Type B pancreatic cell (in vitro differentiated cells): ENCODE results near the gene JAKMIP2. TPM values are rescaled to one million over a fixed set of nuclear protein-coding genes. Genes with fewer than 3 reads are reported as not detected.

Experiments used
- DNase-seq: peaks from one replicate; pipeline ENCODE4 v3.0.0; 2021; ENCODE audit warnings: mixed read lengths; ENCODE audit not compliant: unreplicated experiment; ENCODE audit errors: extremely low spot score
- H3K27ac Mint-ChIP-seq: 2 replicates; pipeline ENCODE4 v1.8.0; 2021; ENCODE audit warnings: mild to moderate bottlenecking, mixed read lengths
- H3K27me3 Mint-ChIP-seq: 2 replicates; pipeline ENCODE4 v1.8.0; 2021; ENCODE audit warnings: mixed read lengths
- H3K36me3 Mint-ChIP-seq: 2 replicates; pipeline ENCODE4 v1.8.0; 2021; ENCODE audit warnings: mixed read lengths
- H3K4me1 Mint-ChIP-seq: one replicate; pipeline ENCODE4 v1.8.0; 2021; ENCODE audit warnings: mixed read lengths; ENCODE audit not compliant: unreplicated experiment
- H3K4me3 Mint-ChIP-seq: 2 replicates; pipeline ENCODE4 v1.8.0; 2021; ENCODE audit warnings: mild to moderate bottlenecking, mixed read lengths
- H3K9me3 Mint-ChIP-seq: 2 replicates; pipeline ENCODE4 v1.8.0; 2021; ENCODE audit warnings: mixed read lengths
- total RNA-seq: library from RNA; stranded (reverse); gene quantifications from 2 replicates; pipeline ENCODE4 v1.2.1, GENCODE V29; 2021; ENCODE audit warnings: low replicate concordance
- TF ChIP-seq, protein P1 (sequence below): fragments of 200-600 bp; sonication (generic); conservative IDR thresholded peaks from 2 replicates; pipeline ENCODE4 v1.5.0; 2021; ENCODE audit warnings: antibody characterized with exemption, mild to moderate bottlenecking

The JAKMIP2 gene
- total RNA-seq, 1 donor from 2014 or later, result 13.8 TPM

DNA sequence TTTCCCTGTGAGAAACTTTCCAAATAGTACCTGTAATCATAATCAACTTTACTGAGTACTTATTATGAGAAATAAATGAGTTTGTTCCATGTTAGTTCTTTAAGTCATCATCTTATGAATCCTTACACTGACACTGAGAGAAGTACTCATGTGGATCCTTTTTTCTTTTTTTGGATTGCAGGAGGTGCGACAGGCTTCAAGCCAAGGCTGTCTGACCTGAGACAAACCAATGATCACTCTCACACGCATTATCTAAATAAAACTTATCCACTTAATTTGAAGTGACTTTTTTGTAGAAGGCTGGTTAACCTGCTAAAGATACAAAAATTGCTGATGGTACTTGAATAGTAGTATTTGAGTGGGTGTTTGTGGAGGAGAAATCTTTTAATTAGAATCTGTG, 39.5 kb downstream of the JAKMIP2 start:
- Mint-ChIP-seq H3K4me3 (no peak overlapping the region), H3K36me3 (no peaks in the 10 kb centered on the region), H3K9me3 (no peaks in the 10 kb centered on the region), H3K27ac (no peak overlapping the region), H3K4me1 (peaks cover 20% of the 10 kb centered on the region), H3K27me3 (no peaks in the 10 kb centered on the region)
- no peak for DNase-seq
- TF ChIP-seq, protein P1, sequence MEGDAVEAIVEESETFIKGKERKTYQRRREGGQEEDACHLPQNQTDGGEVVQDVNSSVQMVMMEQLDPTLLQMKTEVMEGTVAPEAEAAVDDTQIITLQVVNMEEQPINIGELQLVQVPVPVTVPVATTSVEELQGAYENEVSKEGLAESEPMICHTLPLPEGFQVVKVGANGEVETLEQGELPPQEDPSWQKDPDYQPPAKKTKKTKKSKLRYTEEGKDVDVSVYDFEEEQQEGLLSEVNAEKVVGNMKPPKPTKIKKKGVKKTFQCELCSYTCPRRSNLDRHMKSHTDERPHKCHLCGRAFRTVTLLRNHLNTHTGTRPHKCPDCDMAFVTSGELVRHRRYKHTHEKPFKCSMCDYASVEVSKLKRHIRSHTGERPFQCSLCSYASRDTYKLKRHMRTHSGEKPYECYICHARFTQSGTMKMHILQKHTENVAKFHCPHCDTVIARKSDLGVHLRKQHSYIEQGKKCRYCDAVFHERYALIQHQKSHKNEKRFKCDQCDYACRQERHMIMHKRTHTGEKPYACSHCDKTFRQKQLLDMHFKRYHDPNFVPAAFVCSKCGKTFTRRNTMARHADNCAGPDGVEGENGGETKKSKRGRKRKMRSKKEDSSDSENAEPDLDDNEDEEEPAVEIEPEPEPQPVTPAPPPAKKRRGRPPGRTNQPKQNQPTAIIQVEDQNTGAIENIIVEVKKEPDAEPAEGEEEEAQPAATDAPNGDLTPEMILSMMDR, result no peak

DNA sequence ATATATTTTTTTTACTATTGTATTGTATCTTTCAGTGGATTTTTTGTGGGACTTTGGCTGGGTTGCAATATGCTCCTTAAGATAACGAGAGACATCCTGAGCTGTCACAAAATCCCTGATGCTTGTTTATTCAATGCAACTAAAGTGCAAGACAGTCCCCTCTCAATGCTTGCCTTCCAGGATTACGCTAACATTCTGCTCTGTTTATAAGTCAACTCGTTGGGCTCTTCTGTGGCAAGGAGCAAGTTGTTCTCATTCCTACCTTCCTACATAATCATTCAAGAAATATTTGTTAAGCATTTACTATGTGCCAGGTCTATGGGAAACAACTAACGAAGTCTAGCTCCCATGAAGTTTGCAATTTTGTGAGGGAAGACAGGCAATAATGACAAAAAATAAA, 40.4 kb downstream of the JAKMIP2 start:
- H3K4me1 Mint-ChIP-seq, result peaks cover 14% of the 10 kb centered on the region
- H3K36me3 Mint-ChIP-seq, result no peaks in the 10 kb centered on the region
- no peak overlapping the region for H3K4me3 Mint-ChIP-seq
- TF ChIP-seq, protein P1, result no peak
- no peaks in the 10 kb centered on the region for H3K9me3 Mint-ChIP-seq
- DNase-seq, result no peak
- H3K27me3 Mint-ChIP-seq, result no peaks in the 10 kb centered on the region
- no peak overlapping the region for H3K27ac Mint-ChIP-seq

DNA sequence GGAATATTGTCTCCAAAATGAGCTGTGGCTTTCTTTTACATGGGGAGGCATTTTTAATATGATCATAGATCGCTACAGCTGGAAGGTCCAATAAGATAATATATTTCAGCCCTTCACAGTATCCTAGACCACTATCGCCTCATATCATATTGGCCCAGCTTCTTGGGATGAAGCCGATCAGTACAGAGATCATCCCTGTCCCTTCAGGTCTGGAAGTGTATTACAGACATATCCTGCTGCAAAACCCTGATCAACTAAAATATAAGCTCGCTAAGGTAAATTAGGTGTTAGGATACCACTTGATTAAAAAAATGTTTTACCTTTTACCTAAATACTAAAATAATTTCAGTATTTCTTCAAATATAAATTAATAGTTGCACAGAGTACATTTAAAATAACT, 41.7 kb downstream of the JAKMIP2 start:
- no peak overlapping the region for H3K27ac Mint-ChIP-seq
- no peak for DNase-seq
- H3K9me3 Mint-ChIP-seq, result no peaks in the 10 kb centered on the region
- no peaks in the 10 kb centered on the region for H3K36me3 Mint-ChIP-seq
- no peaks in the 10 kb centered on the region for H3K27me3 Mint-ChIP-seq
- peaks cover 14% of the 10 kb centered on the region for H3K4me1 Mint-ChIP-seq
- TF ChIP-seq, protein P1, result peak; percentile 26
- H3K4me3 Mint-ChIP-seq, result no peak overlapping the region

DNA sequence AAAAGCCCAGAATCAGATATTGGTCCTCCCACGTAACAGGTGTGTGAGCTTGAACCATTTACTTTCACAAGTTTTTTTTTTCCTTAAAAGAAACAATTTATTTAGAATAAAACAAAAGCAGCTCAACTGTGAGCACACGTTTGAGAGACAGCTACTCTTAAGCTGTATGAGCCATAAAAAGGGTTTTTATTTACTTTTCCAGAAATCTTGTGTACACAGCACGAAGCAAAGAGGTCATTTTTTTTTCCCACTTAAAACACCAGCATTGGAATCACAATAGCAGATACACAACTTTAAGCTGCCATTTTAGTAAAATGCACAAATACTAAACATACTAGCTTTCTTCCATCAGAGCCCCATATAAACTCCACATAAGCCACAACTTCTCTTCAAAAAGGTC, 44.6 kb downstream of the JAKMIP2 start:
- TF ChIP-seq, protein P1, result no peak
- H3K36me3 Mint-ChIP-seq, result no peaks in the 10 kb centered on the region
- no peak overlapping the region for H3K4me3 Mint-ChIP-seq
- H3K9me3 Mint-ChIP-seq, result no peaks in the 10 kb centered on the region
- H3K27me3 Mint-ChIP-seq, result no peaks in the 10 kb centered on the region
- no peaks in the 10 kb centered on the region for H3K4me1 Mint-ChIP-seq
- DNase-seq, result no peak
- no peak overlapping the region for H3K27ac Mint-ChIP-seq

DNA sequence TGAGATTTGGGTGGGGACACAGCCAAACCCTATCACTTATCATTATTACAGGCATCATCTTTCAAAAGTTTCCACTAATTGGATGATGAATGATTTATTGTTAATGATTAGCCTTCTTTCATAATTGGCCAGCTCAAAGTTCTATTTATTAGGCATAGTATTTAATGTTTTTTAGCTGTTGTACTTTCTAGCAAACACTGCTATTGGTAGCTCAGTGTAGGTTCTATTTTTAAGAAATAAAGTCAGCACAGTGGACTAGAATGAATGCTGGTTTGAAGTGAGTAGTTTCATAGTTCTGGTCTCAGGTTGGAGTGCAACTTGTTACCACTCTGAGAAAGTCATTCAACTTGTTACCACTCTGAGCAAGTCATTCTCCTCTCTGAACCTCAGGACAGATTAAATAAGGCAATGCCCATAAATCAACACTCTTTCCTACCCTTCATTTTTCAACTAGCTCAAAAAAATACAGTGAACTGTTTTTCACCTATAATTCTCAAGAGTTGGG, 46.9 kb downstream of the JAKMIP2 start:
- H3K4me1 Mint-ChIP-seq, result peaks cover 3% of the 10 kb centered on the region
- H3K36me3 Mint-ChIP-seq, result no peaks in the 10 kb centered on the region
- no peaks in the 10 kb centered on the region for H3K9me3 Mint-ChIP-seq
- TF ChIP-seq, protein P1, result no peak
- H3K27ac Mint-ChIP-seq, result no peak overlapping the region
- DNase-seq, result no peak
- no peak overlapping the region for H3K4me3 Mint-ChIP-seq
- H3K27me3 Mint-ChIP-seq, result no peaks in the 10 kb centered on the region

DNA sequence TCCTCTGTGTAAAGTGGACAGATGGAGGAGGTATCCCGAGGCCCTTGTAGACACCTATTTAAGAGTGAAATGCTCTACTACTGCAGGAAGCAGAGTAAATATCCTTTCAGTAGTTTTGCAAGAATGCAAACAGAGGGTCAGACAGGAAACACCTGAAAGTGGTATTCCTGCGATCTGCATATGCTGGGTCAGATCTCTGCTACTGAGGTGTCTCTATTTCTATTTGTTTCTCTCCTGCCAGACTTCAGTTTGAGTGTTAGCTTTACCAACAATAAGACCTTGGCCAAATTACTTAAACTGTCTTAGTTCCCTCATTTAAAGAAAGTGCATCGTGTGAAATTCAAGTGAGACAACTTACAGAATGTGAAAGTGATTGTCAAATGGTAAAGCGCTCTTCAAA, 47.6 kb downstream of the JAKMIP2 start:
- DNase-seq, result no peak
- no peaks in the 10 kb centered on the region for H3K9me3 Mint-ChIP-seq
- H3K27me3 Mint-ChIP-seq, result no peaks in the 10 kb centered on the region
- no peaks in the 10 kb centered on the region for H3K36me3 Mint-ChIP-seq
- H3K4me3 Mint-ChIP-seq, result no peak overlapping the region
- peaks cover 3% of the 10 kb centered on the region for H3K4me1 Mint-ChIP-seq
- no peak overlapping the region for H3K27ac Mint-ChIP-seq
- TF ChIP-seq, protein P1, result no peak
